Lung (tissue), 12 donors: ENCODE data around the gene ASTN1. TPM values are rescaled to one million over a fixed set of nuclear protein-coding genes. Genes with fewer than 3 reads are reported as not detected.

Experiments
- ATAC-seq: fragments of 200-7000 bp; cut with Tn5 transposase; one replicate; pipeline ENCODE4 v1.9.1; 2020; ENCODE audit warnings: moderate number of reproducible peaks; ENCODE audit not compliant: insufficient read depth, low FRiP score
- DNase-seq, 3 donors: peaks; one replicate each; pipeline ENCODE4 v3.0.0-alpha.2; 2013 to 2017
- H3K27ac ChIP-seq, 2 donors: one replicate each; pipeline ENCODE4 v1.5.1; 2013; ENCODE audit warnings: mild to moderate bottlenecking in 2 of 2, moderate library complexity in 2 of 2, control low read depth in 1 of 2, inconsistent platforms in 1 of 2, low read depth in 1 of 2, low read length in 1 of 2
- H3K27me3 ChIP-seq, 3 donors: one replicate each; pipeline ENCODE4 v1.5.1; 2013; ENCODE audit warnings: low read length in 2 of 3; ENCODE audit not compliant: control insufficient read depth in 3 of 3, insufficient read depth in 3 of 3
- H3K36me3 ChIP-seq, 4 donors: one replicate each; pipeline ENCODE4 v1.5.1; 2013; ENCODE audit warnings: low read length in 4 of 4, mild to moderate bottlenecking in 1 of 4, moderate library complexity in 1 of 4; ENCODE audit not compliant: control insufficient read depth in 4 of 4, insufficient read depth in 4 of 4
- H3K4me1 ChIP-seq, 5 donors: one replicate each; pipeline ENCODE4 v1.5.1; 2013; ENCODE audit warnings: low read length in 5 of 5, mild to moderate bottlenecking in 2 of 5, moderate library complexity in 1 of 5; ENCODE audit not compliant: control insufficient read depth in 5 of 5, insufficient read depth in 5 of 5
- H3K4me3 ChIP-seq: one replicate; pipeline ENCODE4 v1.5.1; 2013; ENCODE audit warnings: mild to moderate bottlenecking, control low read depth, moderate library complexity
- H3K9ac ChIP-seq, 2 donors: one replicate each; pipeline ENCODE4 v1.5.1; 2013; ENCODE audit warnings: low read length in 2 of 2, control low read depth in 1 of 2; ENCODE audit not compliant: insufficient read depth in 1 of 2
- H3K9me3 ChIP-seq, 4 donors: one replicate each; pipeline ENCODE4 v1.5.1; 2013; ENCODE audit warnings: low read length in 3 of 4, mild to moderate bottlenecking in 1 of 4, moderate library complexity in 1 of 4; ENCODE audit not compliant: control insufficient read depth in 4 of 4, insufficient read depth in 3 of 4
- WGBS, 2 donors: extraction: QIAGEN DNeasy Blood & Tissue Kit; methylation state at CpG; one replicate each; pipeline ENCODE4 v1.1.7; 2013; 5-methylcytosine and 5-hydroxymethylcytosine counted together
- polyA plus RNA-seq, 2 donors: library from polyadenylated mRNA; stranded (reverse); fragments of 200-250 nt; gene quantifications; one replicate each; pipeline ENCODE4 v1.2.1, GENCODE V29; 2013
- total RNA-seq, 2 donors: library from RNA; depleted of rRNA in 1 of 2; stranded (reverse); fragments of >200 nt in 1 of 2; gene quantifications; one replicate each; pipeline ENCODE4 v1.2.1, GENCODE V29; 2014 to 2021
- TF ChIP-seq, protein P1 (sequence below): IDR thresholded peaks from 2 replicates; pipeline ENCODE4 v1.5.1; 2012; ENCODE audit warnings: mild to moderate bottlenecking; ENCODE audit errors: control extremely low read depth, extremely low read depth
- donor health status: control.
- donor health status: control.
- donor health status: Bipolar disorder and iron deficiency.
- donor health status: healthy.
- donor health status: DM: yes; HTN: yes; CAD: no.

ASTN1 gene
- total and polyA plus RNA-seq, 4 donors, result 0.03 to 3.6 (median 0.08) TPM

- Histone ChIP-seq H3K9me3 (peaks cover 0 to 3% (median 0%) of the 10 kb centered on the region in 4 donors), H3K27me3 (no peaks in the 10 kb centered on the region), H3K36me3 (no peaks in the 10 kb centered on the region), H3K9ac (no peak overlapping the region), H3K4me1 (no peaks in the 10 kb centered on the region), H3K4me3 (no peak overlapping the region), H3K27ac (no peak overlapping the region)
- ATAC-seq, result no peak
- TF ChIP-seq, protein P1, sequence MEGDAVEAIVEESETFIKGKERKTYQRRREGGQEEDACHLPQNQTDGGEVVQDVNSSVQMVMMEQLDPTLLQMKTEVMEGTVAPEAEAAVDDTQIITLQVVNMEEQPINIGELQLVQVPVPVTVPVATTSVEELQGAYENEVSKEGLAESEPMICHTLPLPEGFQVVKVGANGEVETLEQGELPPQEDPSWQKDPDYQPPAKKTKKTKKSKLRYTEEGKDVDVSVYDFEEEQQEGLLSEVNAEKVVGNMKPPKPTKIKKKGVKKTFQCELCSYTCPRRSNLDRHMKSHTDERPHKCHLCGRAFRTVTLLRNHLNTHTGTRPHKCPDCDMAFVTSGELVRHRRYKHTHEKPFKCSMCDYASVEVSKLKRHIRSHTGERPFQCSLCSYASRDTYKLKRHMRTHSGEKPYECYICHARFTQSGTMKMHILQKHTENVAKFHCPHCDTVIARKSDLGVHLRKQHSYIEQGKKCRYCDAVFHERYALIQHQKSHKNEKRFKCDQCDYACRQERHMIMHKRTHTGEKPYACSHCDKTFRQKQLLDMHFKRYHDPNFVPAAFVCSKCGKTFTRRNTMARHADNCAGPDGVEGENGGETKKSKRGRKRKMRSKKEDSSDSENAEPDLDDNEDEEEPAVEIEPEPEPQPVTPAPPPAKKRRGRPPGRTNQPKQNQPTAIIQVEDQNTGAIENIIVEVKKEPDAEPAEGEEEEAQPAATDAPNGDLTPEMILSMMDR, result no peak
- DNase-seq, result no peak
- WGBS, 2 donors, result 84 to 86% methylated on average over 2 of the region's 2 CpGs
These were observed 32.4 kb downstream of the ASTN1 start for GRCh38 chr1:177132141-177132540.

DNA sequence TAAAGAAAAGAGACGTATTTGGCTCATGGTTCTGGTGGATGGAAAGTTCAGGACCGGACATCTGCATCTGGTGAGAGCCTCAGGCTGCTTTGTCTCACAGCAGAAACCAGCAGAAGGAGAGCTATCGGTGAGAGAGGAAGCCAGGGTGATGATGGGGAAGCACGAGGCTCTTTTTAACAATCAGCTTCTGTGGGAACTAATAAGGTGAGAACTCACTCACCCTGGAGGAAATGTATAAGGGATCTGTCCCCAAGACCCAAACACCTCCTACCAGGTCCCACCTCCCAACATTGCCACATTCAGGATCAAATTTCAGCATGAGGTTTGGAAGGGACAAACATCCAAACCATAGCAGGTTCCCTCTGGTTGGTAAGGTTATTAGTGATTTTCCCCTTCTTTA lies 32.8 kb downstream of the ASTN1 start:
- 54 to 62% methylated on average over 4 of the region's 4 CpGs for WGBS, 2 donors
- TF ChIP-seq, protein P1, result no peak
- ATAC-seq, result no peak
- Histone ChIP-seq H3K4me1 (no peaks in the 10 kb centered on the region), H3K36me3 (no peaks in the 10 kb centered on the region), H3K9me3 (peaks cover 0 to 3% (median 0%) of the 10 kb centered on the region in 4 donors), H3K4me3 (no peak overlapping the region), H3K27me3 (no peaks in the 10 kb centered on the region), H3K27ac (no peak overlapping the region), H3K9ac (no peak overlapping the region)
- DNase-seq, result no peak

GRCh38 chr1:177130451-177130945 lies 34.0 kb downstream of the ASTN1 start:
- Histone ChIP-seq H3K36me3 (no peaks in the 10 kb centered on the region), H3K27ac (no peak overlapping the region), H3K4me1 (no peaks in the 10 kb centered on the region), H3K9me3 (peaks cover 0 to 3% (median 0%) of the 10 kb centered on the region in 4 donors), H3K4me3 (no peak overlapping the region), H3K9ac (no peak overlapping the region), H3K27me3 (no peaks in the 10 kb centered on the region)
- 86 to 90% methylated on average over 5 of the region's 5 CpGs for WGBS, 2 donors
- ATAC-seq (no peak), DNase-seq (no peak)
- TF ChIP-seq, protein P1, result no peak
